B cell (primary cell): ENCODE data around the gene SYT17. TPM values are rescaled to one million over a fixed set of nuclear protein-coding genes. Genes with fewer than 3 reads are reported as not detected.

ENCODE experiments used
- ATAC-seq: fragments of 200-7000 bp; cut with Tn5 transposase; one replicate; pipeline ENCODE4 v1.10.0; 2021; ENCODE audit warnings: low read depth, mild to moderate bottlenecking, moderate number of reproducible peaks, moderate library complexity
- CTCF ChIA-PET: fragments of 350-600 bp; sonication (Branson Sonifier 250); formaldehyde crosslinking; loops from one replicate; lab custom pipeline; 2021; ENCODE audit warnings: antibody characterized with exemption, inconsistent platforms; lab: Charles Lee
- POLR2A ChIA-PET: fragments of 350-600 bp; sonication (Branson Sonifier 250); formaldehyde crosslinking; loops from one replicate; lab custom pipeline; 2021; ENCODE audit warnings: antibody characterized with exemption; lab: Charles Lee
- DNase-seq: peaks from one replicate; pipeline ENCODE4 v3.0.0; 2013
- H2AFZ ChIP-seq: 2 replicates; pipeline ENCODE4 v1.6.1; 2012; ENCODE audit warnings: mild to moderate bottlenecking, low read depth, low read length; ENCODE audit not compliant: insufficient read depth, poor library complexity, severe bottlenecking
- H3K27ac ChIP-seq, 2 donors: 1 replicate in 1 of 2; 2 replicates in 1 of 2; pipeline ENCODE4 v1.5.1; 2012 to 2013; ENCODE audit warnings: low read length in 2 of 2, mild to moderate bottlenecking in 2 of 2, moderate library complexity in 1 of 2
- H3K27me3 ChIP-seq, 4 experiments: fragments of 200-600 bp in 1 of 4; sonication (generic) in 1 of 4; replicated peaks in 1 of 4; 1 replicate in 2 of 4; 2 replicates in 2 of 4; pipeline versions ENCODE4 v1.6.1 to v1.7.0; 2013 to 2016; ENCODE audit warnings: low read length in 3 of 4, mild to moderate bottlenecking in 2 of 4, mixed read lengths in 1 of 4, moderate library complexity in 1 of 4; ENCODE audit not compliant: insufficient read depth in 4 of 4, control insufficient read depth in 3 of 4; ENCODE audit errors: control extremely low read depth in 1 of 4
- H3K36me3 ChIP-seq, 2 experiments: replicated peaks in 1 of 2; 1 replicate in 1 of 2; 2 replicates in 1 of 2; pipeline versions ENCODE4 v1.6.1 to v1.7.1; 2013; ENCODE audit warnings: low read length in 1 of 2; ENCODE audit not compliant: insufficient read depth in 2 of 2, control insufficient read depth in 1 of 2; ENCODE audit errors: control extremely low read depth in 1 of 2, extremely low read depth in 1 of 2
- H3K4me1 ChIP-seq, 2 donors: fragments of 200-600 bp in 1 of 2; sonication (generic) in 1 of 2; 1 replicate in 1 of 2; 2 replicates in 1 of 2; pipeline versions ENCODE4 v1.5.1 to v1.6.1; 2013 to 2017; ENCODE audit warnings: low read length in 2 of 2; ENCODE audit not compliant: control insufficient read depth in 2 of 2, insufficient read depth in 2 of 2
- H3K4me2 ChIP-seq: replicated peaks from 2 replicates; pipeline ENCODE3; 2012; ENCODE audit warnings: mild to moderate bottlenecking, low read depth, low read length; ENCODE audit not compliant: poor library complexity, severe bottlenecking
- H3K4me3 ChIP-seq, 5 experiments: fragments of 200-600 bp in 1 of 5; sonication (generic) in 1 of 5; 1 replicate in 3 of 5; 2 replicates in 2 of 5; pipeline versions ENCODE4 v1.5.1 to v1.7.0; 2011 to 2016; ENCODE audit warnings: low read length in 4 of 5, mild to moderate bottlenecking in 4 of 5, low read depth in 2 of 5, control low read depth in 1 of 5, moderate library complexity in 1 of 5; ENCODE audit not compliant: insufficient read depth in 1 of 5; ENCODE audit errors: control extremely low read depth in 1 of 5, extremely low read depth in 1 of 5
- H3K79me2 ChIP-seq: fragments of 200-600 bp; sonication (generic); one replicate; pipeline ENCODE4 v1.6.0; 2016; ENCODE audit warnings: low read length; ENCODE audit not compliant: control insufficient read depth, insufficient read depth
- H3K9ac ChIP-seq: fragments of 200-600 bp; sonication (generic); 2 replicates; pipeline ENCODE4 v1.6.1; 2017; ENCODE audit warnings: mild to moderate bottlenecking, low read length, moderate library complexity
- H3K9me3 ChIP-seq, 3 donors: one replicate each; pipeline versions ENCODE4 v1.6.1 to v1.7.1; 2013; ENCODE audit warnings: low read length in 2 of 3; ENCODE audit not compliant: control insufficient read depth in 2 of 3, insufficient read depth in 1 of 3; ENCODE audit errors: control extremely low read depth in 1 of 3
- H4K20me1 ChIP-seq: 2 replicates; pipeline ENCODE4 v1.6.0; 2012; ENCODE audit warnings: mild to moderate bottlenecking, low read length; ENCODE audit not compliant: insufficient read depth, control insufficient read depth, poor library complexity, severe bottlenecking
- H3K27ac Mint-ChIP-seq: one replicate; pipeline ENCODE4 v1.8.0; 2021; ENCODE audit warnings: mixed read lengths
- H3K27me3 Mint-ChIP-seq: one replicate; pipeline ENCODE4 v1.8.0; 2021; ENCODE audit warnings: mixed read lengths
- H3K4me1 Mint-ChIP-seq: one replicate; pipeline ENCODE4 v1.8.0; 2021; ENCODE audit warnings: mixed read lengths
- H3K4me3 Mint-ChIP-seq: one replicate; pipeline ENCODE4 v1.8.0; 2021; ENCODE audit warnings: mixed read lengths
- H3K9me3 Mint-ChIP-seq: one replicate; pipeline ENCODE4 v1.8.0; 2022; ENCODE audit warnings: mixed read lengths; ENCODE audit not compliant: insufficient read depth
- CTCF ChIP-seq: fragments of 200-600 bp; IDR thresholded peaks from one replicate; pipeline ENCODE4 v1.8.0; 2022; ENCODE audit warnings: antibody characterized with exemption, mild to moderate bottlenecking
- EZH2 ChIP-seq: IDR thresholded peaks from 2 replicates; pipeline ENCODE4 v1.6.1; 2012; ENCODE audit warnings: borderline replicate concordance, low read depth, mild to moderate bottlenecking, moderate library complexity, low read length; ENCODE audit not compliant: insufficient read depth, poor library complexity, severe bottlenecking
- WGBS: methylation state at CpG from one replicate; pipeline ENCODE4 v1.1.5; 2013; ENCODE audit warnings: missing lambda C conversion rate; ENCODE audit not compliant: insufficient coverage; 5-methylcytosine and 5-hydroxymethylcytosine counted together
- intact Hi-C: fragments of 100-400 bp; cut with micrococcal nuclease; formaldehyde crosslinking; loops from one replicate; pipeline ENCODE4 v1.10.0; 2022
- polyA plus RNA-seq: library from polyadenylated mRNA; depleted of rRNA; stranded (reverse); fragments of >200 nt; gene quantifications from 2 replicates; pipeline ENCODE4 v1.2.3, GENCODE V29; 2012
- total RNA-seq, 2 donors: library from RNA; stranded (reverse); fragments of 120-200 nt in 1 of 2; gene quantifications; 1 replicate in 1 of 2; 2 replicates in 1 of 2; pipeline versions ENCODE4 v1.2.3 to v1.2.4, GENCODE V29; 2013 to 2022

Gene SYT17
- total and polyA plus RNA-seq, 2 donors (not counting 1 experiment from before 2014, with no cell fraction given) = 24.9 to 27.7 TPM

GRCh38 chr16:19169082-19169639, 1.1 kb downstream of the SYT17 start:
- intact Hi-C loops = loop anchor here (5.0 kb wide), 1 partner anchor 102 kb away; the partner anchor contains the start of gene COQ7
- WGBS = 24% methylated on average over 17 of the region's 19 CpGs

More at GRCh38 chr16:19169082-19169639, 1.1 kb downstream of the SYT17 start:
- CTCF ChIA-PET = interaction anchor here (1.0 to 1.4 kb wide), 3 partner anchors 10 to 334 kb away, joined by 4 read pairs; no protein-coding TSS in a partner anchor
- TF ChIP-seq EZH2 (no peak), CTCF (no peak)
- peaks cover 11% of the 10 kb centered on the region for H3K27me3 Mint-ChIP-seq
- no peak for ATAC-seq
- Histone ChIP-seq H4K20me1 (no peaks in the 10 kb centered on the region), H3K4me1 (peaks cover 11 to 35% of the 10 kb centered on the region in 2 donors), H3K27ac (no peak overlapping the region), H3K27me3 (peaks cover 0 to 16% (median 0%) of the 10 kb centered on the region in 4 experiments), H2AFZ (peak overlapping the region; percentile 72), H3K36me3 (no peaks in the 10 kb centered on the region), H3K4me2 (peak overlapping the region; percentile 90), H3K79me2 (no peaks in the 10 kb centered on the region), H3K9ac (peak overlapping the region; percentile 57), H3K9me3 (no peaks in the 10 kb centered on the region), H3K4me3 (peak overlapping the region in 3 of 5 experiments; percentile 53 to 69 (median 65))
- POLR2A ChIA-PET = interaction anchor here (0.6 kb wide), 1 partner anchor 338 kb away, joined by 5 read pairs; no protein-coding TSS in a partner anchor
- H3K9me3 Mint-ChIP-seq = no peaks in the 10 kb centered on the region
- peaks cover 41% of the 10 kb centered on the region for H3K4me1 Mint-ChIP-seq
- H3K4me3 Mint-ChIP-seq = peak overlapping the region; percentile 81
- H3K27ac Mint-ChIP-seq = no peak overlapping the region
- peak; percentile 11 for DNase-seq
